ENCODE measurements around the gene HTR7. TPM values are rescaled to one million over a fixed set of nuclear protein-coding genes. Genes with fewer than 3 reads are reported as not detected.
A peak's percentile ranks its signal among the peaks of the same experiment; 100 is the strongest.

Gene HTR7
- total RNA-seq, 1 donor, result 0.86 TPM

GRCh38 chr10:90738885-90739284 is 119.0 kb downstream of the HTR7 start:
- no peak overlapping the region for H3K4me3 ChIP-seq (ENCODE audit: low read depth, low read length)
- DNase-seq (ENCODE audit: low read depth), result peak; percentile 89
- no peak for TF ChIP-seq CTCF (IDR thresholded peaks at IDR 0.05; ENCODE audit: insufficient read depth, low read depth, low read length)

GRCh38 chr10:90734415-90734814 is 123.4 kb downstream of the HTR7 start:
- no peak for DNase-seq (ENCODE audit: low read depth)
- no peak overlapping the region for H3K4me3 ChIP-seq (ENCODE audit: low read depth, low read length)
- TF ChIP-seq CTCF (IDR thresholded peaks at IDR 0.05; ENCODE audit: insufficient read depth, low read depth, low read length), result no peak

- no peak for DNase-seq (ENCODE audit: low read depth)
Measured at GRCh38 chr10:90732581-90732980, 125.3 kb downstream of the HTR7 start.

GRCh38 chr10:90723416-90724068 is 134.3 kb downstream of the HTR7 start:
- no peak overlapping the region for H3K4me3 ChIP-seq (ENCODE audit: low read depth, low read length)
- DNase-seq (ENCODE audit: low read depth), result no peak
- no peak for TF ChIP-seq CTCF (IDR thresholded peaks at IDR 0.05; ENCODE audit: insufficient read depth, low read depth, low read length)

More at GRCh38 chr10:90732581-90732980, 125.3 kb downstream of the HTR7 start:
- no peak overlapping the region for H3K4me3 ChIP-seq (ENCODE audit: low read depth, low read length)
- no peak for TF ChIP-seq CTCF (IDR thresholded peaks at IDR 0.05; ENCODE audit: insufficient read depth, low read depth, low read length)

- no peak overlapping the region for H3K4me3 ChIP-seq (ENCODE audit: low read depth, low read length)
- no peak for TF ChIP-seq CTCF (IDR thresholded peaks at IDR 0.05; ENCODE audit: insufficient read depth, low read depth, low read length)
- no peak for DNase-seq (ENCODE audit: low read depth)
Measured at GRCh38 chr10:90722832-90723231, 135.0 kb downstream of the HTR7 start.

GRCh38 chr10:90718182-90718581 is 139.7 kb downstream of the HTR7 start:
- peak; percentile 21 for DNase-seq (ENCODE audit: low read depth)
- TF ChIP-seq CTCF (IDR thresholded peaks at IDR 0.05; ENCODE audit: insufficient read depth, low read depth, low read length), result peak; percentile 25
- no peak overlapping the region for H3K4me3 ChIP-seq (ENCODE audit: low read depth, low read length)

GRCh38 chr10:90712529-90712928 is 145.3 kb downstream of the HTR7 start:
- TF ChIP-seq CTCF (IDR thresholded peaks at IDR 0.05; ENCODE audit: insufficient read depth, low read depth, low read length), result no peak
- DNase-seq (ENCODE audit: low read depth), result no peak
- H3K4me3 ChIP-seq (ENCODE audit: low read depth, low read length), result no peak overlapping the region
